HUES6 (cell line): Measurements from ENCODE around the gene SSMEM1.
"Not testable (repeated sequence)": the region's sequence is repeated elsewhere in the genome, so short reads cannot be mapped to it uniquely, and the experiment has no call there.

ENCODE experiments used
- H3K27ac ChIP-seq: 2 replicates; pipeline ENCODE4 v1.7.0; 2013; ENCODE audit warnings: low read depth, mild to moderate bottlenecking, low read length, inconsistent platforms
- H3K27me3 ChIP-seq: 2 replicates; pipeline ENCODE4 v1.6.1; 2013; ENCODE audit warnings: low read length; ENCODE audit not compliant: control insufficient read depth, insufficient read depth
- H3K36me3 ChIP-seq: 2 replicates; pipeline ENCODE4 v1.6.1; 2013; ENCODE audit warnings: low read length; ENCODE audit not compliant: control insufficient read depth, insufficient read depth
- H3K4me1 ChIP-seq: 2 replicates; pipeline ENCODE4 v1.6.1; 2013; ENCODE audit warnings: low read length; ENCODE audit not compliant: control insufficient read depth, insufficient read depth
- H3K4me3 ChIP-seq: 2 replicates; pipeline ENCODE4 v1.5.1; 2013; ENCODE audit warnings: low read depth, low read length
- H3K9ac ChIP-seq: one replicate; pipeline ENCODE4 v1.6.1; 2013; ENCODE audit warnings: mild to moderate bottlenecking, low read length
- H3K9me3 ChIP-seq: 2 replicates; pipeline ENCODE4 v1.6.1; 2013; ENCODE audit warnings: low read depth, low read length; ENCODE audit not compliant: control insufficient read depth, insufficient read depth

The SSMEM1 gene

GRCh38 chr7:130213828-130214227 is 6.2 kb downstream of the SSMEM1 start:
- Histone ChIP-seq H3K9me3 (no peaks in the 10 kb centered on the region), H3K27ac (no peak overlapping the region), H3K36me3 (no peaks in the 10 kb centered on the region), H3K27me3 (no peaks in the 10 kb centered on the region), H3K4me3 (no peak overlapping the region), H3K9ac (no peak overlapping the region), H3K4me1 (no peaks in the 10 kb centered on the region)

DNA sequence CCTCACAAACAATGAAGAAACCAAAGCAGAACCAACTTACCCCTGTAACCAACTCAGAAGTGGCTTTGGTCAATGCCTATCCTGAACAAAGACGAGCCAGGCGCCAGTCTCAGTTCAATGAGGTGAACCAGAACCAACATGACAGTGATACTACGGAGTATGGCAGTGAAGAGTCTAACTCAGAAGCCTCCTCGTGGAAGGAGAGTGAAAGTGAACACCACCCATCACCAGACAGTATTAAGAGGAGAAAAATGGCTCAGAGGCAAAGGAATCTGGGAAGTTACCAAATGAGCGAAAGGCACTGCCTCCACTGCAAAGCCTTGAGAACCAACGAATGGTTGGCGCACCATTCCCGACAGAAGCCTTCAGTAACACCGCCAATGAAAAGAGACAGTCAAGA is 8.4 kb downstream of the SSMEM1 start:
- Histone ChIP-seq H3K36me3 (no peaks in the 10 kb centered on the region), H3K4me1 (no peaks in the 10 kb centered on the region), H3K27me3 (no peaks in the 10 kb centered on the region), H3K27ac (no peak overlapping the region), H3K9ac (no peak overlapping the region), H3K9me3 (no peaks in the 10 kb centered on the region), H3K4me3 (no peak overlapping the region)

DNA sequence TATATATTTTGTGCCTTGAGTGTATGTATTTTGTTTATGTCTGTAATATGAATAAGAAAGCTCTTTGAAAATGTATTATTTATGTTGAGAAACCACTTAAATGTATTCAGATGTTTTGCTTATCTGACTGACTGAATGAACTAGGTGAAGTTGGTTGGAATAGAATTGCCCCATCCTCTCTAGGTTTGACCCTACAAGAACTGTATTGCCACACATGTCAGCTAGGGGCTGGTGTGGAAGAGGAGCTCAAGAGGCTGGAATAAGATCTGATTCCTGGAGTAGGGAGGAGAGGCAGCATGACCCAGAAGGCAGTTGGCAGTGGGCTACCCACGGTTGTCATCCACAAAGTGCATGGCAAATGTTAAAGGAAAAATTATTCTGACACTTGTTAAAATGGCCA is 9.1 kb downstream of the SSMEM1 start:
- H3K9ac ChIP-seq: no peak overlapping the region
- no peaks in the 10 kb centered on the region for H3K9me3 ChIP-seq
- H3K4me3 ChIP-seq: no peak overlapping the region
- H3K27me3 ChIP-seq: no peaks in the 10 kb centered on the region
- no peak overlapping the region for H3K27ac ChIP-seq
- no peaks in the 10 kb centered on the region for H3K4me1 ChIP-seq
- no peaks in the 10 kb centered on the region for H3K36me3 ChIP-seq

DNA sequence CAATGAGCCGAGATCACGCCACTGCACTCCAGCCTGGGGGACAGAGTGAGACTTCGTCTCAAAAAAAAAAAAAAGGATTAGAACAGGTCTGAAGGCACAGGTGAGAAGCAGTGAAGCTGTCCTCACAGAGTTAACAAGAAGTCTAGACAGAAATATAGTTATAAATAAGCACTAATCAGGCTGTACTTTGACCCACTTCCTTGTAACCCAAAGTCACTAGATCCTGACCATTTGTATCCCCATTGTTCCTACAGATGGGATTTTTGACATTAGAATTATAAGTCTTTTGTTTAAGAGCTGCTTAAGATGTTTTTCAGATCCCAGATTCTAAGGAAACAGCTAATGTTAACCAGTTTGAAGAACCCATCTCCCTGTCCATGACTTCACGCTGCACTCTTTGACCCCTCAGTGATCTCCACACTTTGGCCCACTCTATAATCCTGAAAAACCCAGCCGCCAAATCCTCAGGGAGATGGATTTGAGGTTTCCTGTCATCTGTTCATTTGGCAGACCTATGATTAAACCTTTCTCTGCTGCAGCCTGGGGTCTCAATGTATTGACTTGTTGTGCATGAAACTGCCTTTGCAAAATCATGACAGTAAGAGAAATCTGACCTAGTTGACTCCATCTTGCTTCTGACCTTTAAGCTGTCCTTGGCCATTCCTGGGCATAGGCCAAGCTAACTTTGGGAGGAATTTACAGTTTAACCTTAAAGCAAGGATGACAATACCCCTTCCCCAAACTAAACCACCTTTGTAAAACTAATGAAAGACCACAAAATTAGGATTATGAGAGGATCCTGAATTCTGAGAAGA is 11.4 kb downstream of the SSMEM1 start:
- Histone ChIP-seq H3K27me3 (no peaks in the 10 kb centered on the region), H3K9ac (no peak overlapping the region)

DNA sequence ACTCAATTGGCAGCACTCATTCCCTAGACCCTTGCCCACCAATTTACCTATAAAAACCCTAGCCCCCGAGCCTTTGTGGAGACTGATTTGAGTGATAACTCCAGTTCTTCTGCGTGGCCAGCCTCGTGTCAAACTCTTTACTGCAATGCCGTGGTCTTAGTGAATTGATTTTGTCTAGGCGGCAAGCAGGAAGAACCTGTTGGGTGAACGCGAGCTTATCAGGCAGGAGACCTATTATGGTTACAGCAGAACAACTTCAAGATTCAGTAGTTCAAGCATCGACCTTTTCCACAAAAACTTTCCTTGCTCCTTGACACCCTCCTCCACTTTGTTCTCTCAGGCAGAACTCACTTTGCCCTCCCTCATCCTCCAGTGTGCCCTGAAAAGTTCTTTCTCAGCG is 12.2 kb downstream of the SSMEM1 start:
- Histone ChIP-seq H3K36me3 (no peaks in the 10 kb centered on the region), H3K27ac (no peak overlapping the region), H3K4me3 (no peak overlapping the region), H3K4me1 (no peaks in the 10 kb centered on the region), H3K27me3 (no peaks in the 10 kb centered on the region), H3K9ac (no peak overlapping the region), H3K9me3 (no peaks in the 10 kb centered on the region)

More for the DNA sequence above, 11.4 kb downstream of the SSMEM1 start:
- H3K4me1 ChIP-seq: no peaks in the 10 kb centered on the region
- no peak overlapping the region for H3K4me3 ChIP-seq
- no peaks in the 10 kb centered on the region for H3K36me3 ChIP-seq
- H3K9me3 ChIP-seq: no peaks in the 10 kb centered on the region
- no peak overlapping the region for H3K27ac ChIP-seq

GRCh38 chr7:130221746-130222145 is 14.1 kb downstream of the SSMEM1 start:
- no peaks in the 10 kb centered on the region for H3K27me3 ChIP-seq
- H3K27ac ChIP-seq: no peak overlapping the region
- no peak overlapping the region for H3K9ac ChIP-seq
- no peaks in the 10 kb centered on the region for H3K36me3 ChIP-seq
- no peak overlapping the region for H3K4me3 ChIP-seq
- H3K9me3 ChIP-seq: no peaks in the 10 kb centered on the region
- H3K4me1 ChIP-seq: no peaks in the 10 kb centered on the region

GRCh38 chr7:130223646-130224045 is 16.0 kb downstream of the SSMEM1 start:
- Histone ChIP-seq H3K9ac (no peak overlapping the region), H3K27ac (no peak overlapping the region), H3K9me3 (no peaks in the 10 kb centered on the region), H3K36me3 (no peaks in the 10 kb centered on the region), H3K4me1 (peaks cover 10% of the 10 kb centered on the region), H3K4me3 (no peak overlapping the region), H3K27me3 (no peaks in the 10 kb centered on the region)

DNA sequence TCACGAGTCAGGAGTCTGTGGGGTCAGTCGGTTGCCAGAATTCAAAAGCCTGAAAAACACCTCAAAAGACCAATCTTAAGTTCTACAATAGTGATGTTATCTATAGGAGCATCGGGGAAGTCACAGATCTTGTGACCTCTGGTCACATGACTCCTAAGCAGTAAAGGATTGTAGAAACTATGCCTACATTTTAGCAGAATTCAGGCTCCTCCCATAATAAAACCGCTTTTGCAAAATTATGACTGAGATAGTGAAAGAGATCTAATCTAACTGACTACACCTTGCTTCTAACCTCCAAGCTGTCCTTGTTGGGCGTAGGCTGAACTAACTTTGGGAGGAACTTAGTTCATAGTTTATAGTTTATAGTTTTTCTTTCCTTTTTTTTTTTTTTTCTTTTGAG is 16.6 kb downstream of the SSMEM1 start:
- Histone ChIP-seq H3K9me3 (no peaks in the 10 kb centered on the region), H3K4me3 (no peak overlapping the region), H3K36me3 (no peaks in the 10 kb centered on the region), H3K27me3 (no peaks in the 10 kb centered on the region), H3K9ac (no peak overlapping the region), H3K4me1 (peaks cover 15% of the 10 kb centered on the region), H3K27ac (no peak overlapping the region)

DNA sequence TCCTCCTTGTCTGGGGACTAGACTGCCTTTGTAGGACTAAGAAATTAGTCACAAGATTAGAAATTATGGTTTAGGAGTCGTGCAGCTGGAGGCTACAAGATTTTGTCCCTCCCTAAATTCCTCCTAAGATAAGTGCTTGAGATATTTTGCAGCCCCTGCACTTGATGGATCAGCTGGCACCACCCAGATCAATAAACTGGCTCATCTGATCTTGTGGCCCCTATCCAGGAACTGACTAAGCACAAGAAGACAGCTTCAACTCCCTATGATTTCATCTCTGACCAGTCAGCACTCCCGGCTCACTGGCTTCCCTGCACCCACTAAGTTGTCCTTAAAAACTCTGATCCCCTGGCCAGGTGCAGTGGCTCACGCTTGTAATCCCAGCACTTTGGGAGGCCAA is 17.3 kb downstream of the SSMEM1 start:
- H3K27ac ChIP-seq, H3K27me3 ChIP-seq, H3K9ac ChIP-seq, H3K36me3 ChIP-seq, H3K4me3 ChIP-seq, H3K9me3 ChIP-seq: not testable (repeated sequence)
- H3K4me1 ChIP-seq: peaks cover 16% of the 10 kb centered on the region

DNA sequence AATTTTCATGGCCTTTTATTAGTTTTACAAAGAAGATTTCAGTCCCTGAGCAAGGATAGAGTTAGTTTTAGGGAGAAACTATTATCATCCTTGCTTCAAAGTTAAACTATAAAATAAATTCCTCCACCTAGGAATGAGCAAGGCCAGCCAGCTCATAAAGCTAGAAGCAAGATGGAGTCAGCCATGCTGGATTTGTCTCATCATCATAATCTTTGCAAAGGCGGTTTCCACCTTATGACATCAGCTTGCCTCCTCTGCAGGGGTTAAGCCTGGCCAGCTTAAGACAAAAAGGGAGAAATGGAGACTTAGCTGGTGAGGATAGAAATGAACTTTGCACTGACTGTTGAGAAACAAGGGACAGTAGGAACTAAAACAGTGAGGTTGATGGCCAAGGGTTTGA is 18.7 kb downstream of the SSMEM1 start:
- Histone ChIP-seq H3K4me3 (no peak overlapping the region), H3K9ac (no peak overlapping the region), H3K27me3 (no peaks in the 10 kb centered on the region), H3K9me3 (peaks cover 7% of the 10 kb centered on the region; the same call in 1 of the 2 replicates), H3K27ac (no peak overlapping the region), H3K36me3 (no peaks in the 10 kb centered on the region), H3K4me1 (peaks cover 16% of the 10 kb centered on the region)

DNA sequence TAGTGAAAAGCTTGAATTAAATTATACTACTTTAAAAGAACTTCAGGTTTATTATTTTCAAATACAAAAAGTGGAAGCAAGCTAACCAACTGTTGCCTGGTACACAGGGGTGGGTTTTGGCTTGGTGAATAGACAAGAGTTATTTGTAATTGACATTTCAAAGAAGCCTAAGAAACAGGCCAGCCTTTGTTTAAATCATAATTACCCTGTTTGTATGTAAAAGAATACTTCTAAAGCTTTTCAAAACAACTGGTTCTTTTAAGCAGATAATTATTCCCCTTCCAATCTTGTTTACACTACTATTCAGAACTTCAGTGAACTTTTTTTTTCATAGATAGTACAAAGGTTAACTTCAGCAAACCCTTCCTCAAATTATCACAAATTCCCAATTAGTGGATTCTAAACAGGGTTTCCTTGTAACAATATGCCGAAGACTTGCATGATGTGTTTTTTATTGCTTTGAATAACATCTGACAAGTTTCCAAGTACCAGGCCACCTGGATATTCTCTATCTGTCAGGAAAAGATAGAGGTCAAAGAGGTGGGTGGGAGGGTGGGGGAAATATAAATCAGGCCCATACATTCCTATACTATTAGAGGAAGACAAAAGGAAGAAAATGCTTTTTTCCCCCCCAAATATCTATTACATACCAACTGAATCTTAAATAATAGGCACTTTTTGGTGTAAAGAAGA is 20.4 kb downstream of the SSMEM1 start:
- no peak overlapping the region for H3K4me3 ChIP-seq
- H3K27ac ChIP-seq: no peak overlapping the region; the same call in 1 of the 2 replicates
- H3K9me3 ChIP-seq: peaks cover 7% of the 10 kb centered on the region; the same call in 1 of the 2 replicates
- H3K9ac ChIP-seq: no peak overlapping the region
- H3K4me1 ChIP-seq: peaks cover 16% of the 10 kb centered on the region
- no peaks in the 10 kb centered on the region for H3K27me3 ChIP-seq
- no peaks in the 10 kb centered on the region for H3K36me3 ChIP-seq
